HFFc6 (cell line): ENCODE measurements around the gene FAM120A. TPM values are rescaled to one million over a fixed set of nuclear protein-coding genes. Genes with fewer than 3 reads are reported as not detected.

Experiments used
- DNase-seq: peaks from one replicate; pipeline ENCODE4 v3.0.0-alpha.2; 2018
- H3K27ac Mint-ChIP-seq: 2 replicates; pipeline ENCODE4 v1.8.0; 2020; ENCODE audit warnings: mild to moderate bottlenecking, mixed read lengths
- H3K27me3 Mint-ChIP-seq: 2 replicates; pipeline ENCODE4 v1.8.0; 2021; ENCODE audit warnings: mild to moderate bottlenecking, moderate library complexity, mixed read lengths; ENCODE audit not compliant: insufficient read depth
- H3K36me3 Mint-ChIP-seq: 2 replicates; pipeline ENCODE4 v1.8.0; 2021; ENCODE audit warnings: low read depth, mixed read lengths
- H3K4me1 Mint-ChIP-seq: 2 replicates; pipeline ENCODE4 v1.8.0; 2020; ENCODE audit warnings: low read depth, mixed read lengths
- H3K4me3 Mint-ChIP-seq: 2 replicates; pipeline ENCODE4 v1.8.0; 2020; ENCODE audit warnings: mild to moderate bottlenecking, moderate library complexity, mixed read lengths
- H3K9me3 Mint-ChIP-seq: 2 replicates; pipeline ENCODE4 v1.8.0; 2020; ENCODE audit warnings: mild to moderate bottlenecking, mixed read lengths
- total RNA-seq, 6 experiments: library from RNA; stranded (reverse); fragmentation: NEBNext Ultra II Directional; extraction: Animal tissue kit (Norgen Biotek cat#: 25700); gene quantifications; 2 replicates in 1 of 6; 3 replicates in 5 of 6; pipeline ENCODE4 v1.2.3, GENCODE V29; 2021
- TF ChIP-seq, protein P1 (sequence below): fragments of 200-600 bp; sonication (generic); IDR thresholded peaks from 2 replicates; pipeline ENCODE4 v1.5.0; 2021; ENCODE audit warnings: antibody characterized with exemption, mild to moderate bottlenecking

FAM120A gene
- total RNA-seq, 6 experiments from 2014 or later: 139 to 161 (median 155) TPM

GRCh38 chr9:93517331-93517730 lies 65.8 kb downstream of the FAM120A start:
- peaks cover 25% of the 10 kb centered on the region; the same call in 1 of the 2 replicates for H3K4me1 Mint-ChIP-seq
- no peak for DNase-seq
- no peaks in the 10 kb centered on the region; the same call in none of the 2 replicates for H3K27me3 Mint-ChIP-seq
- peak overlapping the region; percentile 19; the same call in 1 of the 2 replicates for H3K27ac Mint-ChIP-seq
- no peak overlapping the region for H3K4me3 Mint-ChIP-seq
- TF ChIP-seq, protein P1, sequence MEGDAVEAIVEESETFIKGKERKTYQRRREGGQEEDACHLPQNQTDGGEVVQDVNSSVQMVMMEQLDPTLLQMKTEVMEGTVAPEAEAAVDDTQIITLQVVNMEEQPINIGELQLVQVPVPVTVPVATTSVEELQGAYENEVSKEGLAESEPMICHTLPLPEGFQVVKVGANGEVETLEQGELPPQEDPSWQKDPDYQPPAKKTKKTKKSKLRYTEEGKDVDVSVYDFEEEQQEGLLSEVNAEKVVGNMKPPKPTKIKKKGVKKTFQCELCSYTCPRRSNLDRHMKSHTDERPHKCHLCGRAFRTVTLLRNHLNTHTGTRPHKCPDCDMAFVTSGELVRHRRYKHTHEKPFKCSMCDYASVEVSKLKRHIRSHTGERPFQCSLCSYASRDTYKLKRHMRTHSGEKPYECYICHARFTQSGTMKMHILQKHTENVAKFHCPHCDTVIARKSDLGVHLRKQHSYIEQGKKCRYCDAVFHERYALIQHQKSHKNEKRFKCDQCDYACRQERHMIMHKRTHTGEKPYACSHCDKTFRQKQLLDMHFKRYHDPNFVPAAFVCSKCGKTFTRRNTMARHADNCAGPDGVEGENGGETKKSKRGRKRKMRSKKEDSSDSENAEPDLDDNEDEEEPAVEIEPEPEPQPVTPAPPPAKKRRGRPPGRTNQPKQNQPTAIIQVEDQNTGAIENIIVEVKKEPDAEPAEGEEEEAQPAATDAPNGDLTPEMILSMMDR: no peak
- peaks cover 16% of the 10 kb centered on the region for H3K36me3 Mint-ChIP-seq
- no peaks in the 10 kb centered on the region for H3K9me3 Mint-ChIP-seq

- no peak for DNase-seq
- TF ChIP-seq, protein P1: peak; percentile 13; the same call in 1 of the 2 replicates
- no peaks in the 10 kb centered on the region for H3K9me3 Mint-ChIP-seq
- peaks cover 16% of the 10 kb centered on the region; the same call in 1 of the 2 replicates for H3K4me1 Mint-ChIP-seq
- peaks cover 29% of the 10 kb centered on the region for H3K36me3 Mint-ChIP-seq
- no peak overlapping the region for H3K4me3 Mint-ChIP-seq
- H3K27ac Mint-ChIP-seq: no peak overlapping the region
- no peaks in the 10 kb centered on the region; the same call in 1 of the 2 replicates for H3K27me3 Mint-ChIP-seq
Measured at GRCh38 chr9:93520523-93520922, 69.0 kb downstream of the FAM120A start.

DNA sequence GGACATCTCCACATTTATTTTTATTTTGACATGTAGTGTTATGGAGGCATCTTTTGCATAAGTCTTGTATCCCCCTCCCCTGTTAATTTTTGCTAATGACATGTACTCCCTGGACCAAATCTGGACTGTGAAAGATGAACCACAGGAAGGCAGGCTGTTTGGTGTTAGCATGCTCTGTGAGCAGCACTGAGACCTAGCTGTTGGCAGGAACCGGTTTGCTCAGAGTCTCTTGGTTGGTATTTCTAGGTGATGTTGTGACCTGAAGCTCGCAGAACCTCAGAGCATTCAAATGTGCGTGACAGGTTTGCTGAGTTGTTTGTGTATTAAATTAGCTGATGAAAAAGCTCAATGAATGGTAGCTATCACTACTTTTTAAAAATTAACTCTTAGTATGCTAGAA lies 71.3 kb downstream of the FAM120A start:
- DNase-seq: no peak
- TF ChIP-seq, protein P1: no peak
- peaks cover 42% of the 10 kb centered on the region for H3K36me3 Mint-ChIP-seq
- no peaks in the 10 kb centered on the region for H3K9me3 Mint-ChIP-seq
- peak overlapping the region; percentile 10; the same call in 1 of the 2 replicates for H3K27ac Mint-ChIP-seq
- H3K27me3 Mint-ChIP-seq: no peaks in the 10 kb centered on the region; the same call in 1 of the 2 replicates
- H3K4me1 Mint-ChIP-seq: peaks cover 6% of the 10 kb centered on the region; the same call in 1 of the 2 replicates
- H3K4me3 Mint-ChIP-seq: no peak overlapping the region

- Mint-ChIP-seq H3K36me3 (peaks cover 38% of the 10 kb centered on the region), H3K27ac (no peak overlapping the region), H3K4me3 (no peak overlapping the region), H3K27me3 (no peaks in the 10 kb centered on the region; the same call in 1 of the 2 replicates), H3K4me1 (no peaks in the 10 kb centered on the region; the same call in 1 of the 2 replicates), H3K9me3 (no peaks in the 10 kb centered on the region)
- TF ChIP-seq, protein P1: no peak
- no peak for DNase-seq
Measured at GRCh38 chr9:93523518-93524144, 72.1 kb downstream of the FAM120A start.

DNA sequence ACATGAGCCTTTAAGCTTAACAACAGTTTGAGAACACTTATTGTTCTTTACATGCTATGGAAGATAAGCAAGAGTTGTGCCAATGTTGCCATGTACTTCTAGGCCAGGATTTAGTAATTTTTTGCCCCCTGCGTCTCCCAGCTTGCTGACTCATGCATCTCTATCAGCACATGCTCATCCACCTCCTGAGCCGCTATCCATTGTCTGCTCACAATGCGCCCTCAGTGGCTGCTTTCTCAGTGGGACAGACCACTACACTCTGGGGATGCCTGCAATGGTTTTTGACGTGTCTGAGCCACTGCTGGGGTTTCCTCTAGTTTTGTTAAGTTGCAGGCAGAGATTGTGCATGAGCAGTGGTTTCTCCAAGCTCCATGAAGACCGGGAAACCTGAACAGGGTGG lies 74.0 kb downstream of the FAM120A start:
- no peak for DNase-seq
- H3K4me1 Mint-ChIP-seq: no peaks in the 10 kb centered on the region; the same call in 1 of the 2 replicates
- H3K4me3 Mint-ChIP-seq: no peak overlapping the region
- TF ChIP-seq, protein P1: no peak
- no peak overlapping the region for H3K27ac Mint-ChIP-seq
- H3K27me3 Mint-ChIP-seq: no peaks in the 10 kb centered on the region; the same call in 1 of the 2 replicates
- H3K9me3 Mint-ChIP-seq: no peaks in the 10 kb centered on the region
- H3K36me3 Mint-ChIP-seq: peaks cover 38% of the 10 kb centered on the region
